GM21423 (cell line): ENCODE measurements around the gene RGPD8.
A peak's percentile ranks its signal among the peaks of the same experiment; 100 is the strongest.
"Not testable (repeated sequence)": the region's sequence is repeated elsewhere in the genome, so short reads cannot be mapped to it uniquely, and the experiment has no call there.

Source experiments
- ATAC-seq: cut with Tn5 transposase; IDR thresholded peaks from one replicate; pipeline ENCODE4 v1.9.1; 2021; ENCODE audit warnings: mild to moderate bottlenecking, moderate library complexity; ENCODE audit not compliant: unreplicated experiment

Gene RGPD8

DNA sequence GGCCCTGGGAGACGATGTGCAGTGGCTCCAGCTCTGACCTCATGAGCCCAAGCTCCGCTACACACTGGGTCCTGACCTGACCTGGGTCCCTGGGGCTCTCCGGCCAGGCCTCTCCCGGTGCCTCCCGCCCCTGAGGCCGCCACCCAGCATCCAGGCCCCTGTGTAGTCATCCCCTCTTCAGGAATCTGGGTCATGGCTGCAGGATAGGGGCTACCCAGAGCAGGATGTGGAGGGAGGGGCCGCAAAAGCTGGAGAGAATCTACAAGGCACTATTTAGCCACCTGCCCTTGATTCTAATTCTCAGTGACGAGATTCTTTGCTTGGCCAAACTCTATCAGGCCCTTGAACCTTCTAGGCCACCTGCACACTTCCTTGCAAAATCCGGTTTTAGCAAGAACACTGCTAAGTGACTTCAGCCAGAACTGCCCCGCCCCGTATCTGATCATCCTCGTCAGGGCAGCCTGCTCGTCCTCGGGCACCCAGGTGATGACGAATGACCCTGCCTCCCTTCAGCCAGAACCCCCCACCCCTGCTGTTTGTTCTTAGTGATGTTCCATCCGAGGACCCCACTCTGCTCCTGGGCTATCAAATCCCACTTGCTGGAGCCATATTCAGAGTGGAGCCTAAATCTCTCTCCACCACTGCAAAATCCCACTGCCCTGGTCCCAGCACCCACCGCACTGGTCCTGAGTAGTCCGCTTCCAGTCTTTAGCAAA lies 2.4 kb upstream of the RGPD8 start:
- not testable (repeated sequence) for ATAC-seq

DNA sequence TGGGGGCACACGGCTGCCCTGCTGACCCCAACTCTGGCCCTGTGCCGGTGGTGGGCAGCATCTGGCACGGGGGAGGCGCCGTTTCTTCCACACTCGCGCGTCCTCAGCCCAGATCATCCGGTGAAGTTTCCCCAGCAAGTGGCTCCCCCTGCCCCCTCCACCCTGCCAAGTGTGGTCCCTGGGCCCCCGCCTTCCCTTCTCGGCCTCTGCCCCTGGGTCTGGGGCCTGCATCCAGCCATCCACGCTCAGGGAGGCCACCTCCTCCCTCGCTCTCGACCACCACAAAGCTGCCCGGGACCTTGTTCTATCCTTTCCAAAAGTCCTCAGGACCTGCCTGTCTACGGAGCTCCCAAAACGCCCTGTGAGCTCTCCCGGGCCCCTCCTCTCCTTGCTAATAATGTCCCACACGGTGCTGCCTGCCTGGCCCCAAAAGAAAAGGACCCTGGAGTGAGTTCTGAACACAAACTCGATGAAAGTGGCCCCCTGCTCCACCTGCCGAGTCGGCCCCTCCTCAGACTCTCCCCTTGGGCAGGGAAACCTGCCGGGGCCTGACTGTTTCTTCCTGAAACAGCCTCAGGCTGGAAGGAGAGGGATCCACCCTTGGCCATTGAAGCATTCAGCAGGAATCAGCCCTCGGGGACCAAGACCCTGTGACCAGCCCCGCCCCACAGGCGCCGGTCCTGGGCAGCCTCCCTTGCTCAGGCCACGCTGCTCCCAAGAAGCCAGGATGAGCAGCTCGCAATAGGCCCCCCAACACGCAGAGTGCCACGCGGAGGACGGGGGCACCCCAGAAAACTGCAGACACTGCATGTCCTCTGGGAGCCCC lies 1.7 kb upstream of the RGPD8 start:
- ATAC-seq: not testable (repeated sequence)

DNA sequence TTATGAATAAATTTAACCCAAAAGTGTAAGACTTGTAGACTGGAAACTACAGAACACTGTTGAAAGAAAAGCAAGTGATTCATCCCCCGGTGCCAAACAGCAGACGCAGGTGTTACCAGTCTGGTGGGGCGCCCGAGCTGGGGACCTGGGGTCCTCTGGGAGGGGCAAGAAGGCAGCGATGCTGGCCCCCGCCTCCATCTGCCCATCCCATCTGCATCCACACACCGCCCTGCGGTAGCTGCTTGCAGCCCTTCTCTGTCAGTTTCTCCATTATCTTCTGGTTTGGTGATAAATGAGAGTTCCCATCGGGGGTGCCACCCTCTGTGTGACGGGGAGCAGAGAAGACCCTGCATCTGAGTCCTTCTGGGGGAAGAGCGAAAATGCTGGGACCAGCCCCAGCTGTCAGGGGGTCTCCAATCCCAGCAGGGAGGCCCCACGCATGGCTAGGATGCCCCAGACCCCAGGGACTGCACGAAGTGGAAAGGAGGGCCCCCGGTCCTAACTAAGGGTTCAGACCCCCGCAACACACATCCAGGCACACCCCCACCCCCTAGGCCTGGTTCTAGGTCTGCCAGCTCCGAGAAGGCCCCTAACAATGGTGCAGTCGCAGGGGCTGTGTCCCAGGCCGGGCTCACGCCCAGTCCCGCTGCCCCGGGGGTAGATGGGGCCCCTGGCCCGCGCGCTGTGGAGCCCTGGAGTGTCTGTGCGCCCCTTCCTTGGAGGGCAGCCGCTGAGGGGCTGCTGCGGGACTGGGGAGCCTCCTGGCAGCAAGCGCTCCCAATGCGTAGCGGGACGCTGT lies 686 bp upstream of the RGPD8 start:
- ATAC-seq: no peak

DNA sequence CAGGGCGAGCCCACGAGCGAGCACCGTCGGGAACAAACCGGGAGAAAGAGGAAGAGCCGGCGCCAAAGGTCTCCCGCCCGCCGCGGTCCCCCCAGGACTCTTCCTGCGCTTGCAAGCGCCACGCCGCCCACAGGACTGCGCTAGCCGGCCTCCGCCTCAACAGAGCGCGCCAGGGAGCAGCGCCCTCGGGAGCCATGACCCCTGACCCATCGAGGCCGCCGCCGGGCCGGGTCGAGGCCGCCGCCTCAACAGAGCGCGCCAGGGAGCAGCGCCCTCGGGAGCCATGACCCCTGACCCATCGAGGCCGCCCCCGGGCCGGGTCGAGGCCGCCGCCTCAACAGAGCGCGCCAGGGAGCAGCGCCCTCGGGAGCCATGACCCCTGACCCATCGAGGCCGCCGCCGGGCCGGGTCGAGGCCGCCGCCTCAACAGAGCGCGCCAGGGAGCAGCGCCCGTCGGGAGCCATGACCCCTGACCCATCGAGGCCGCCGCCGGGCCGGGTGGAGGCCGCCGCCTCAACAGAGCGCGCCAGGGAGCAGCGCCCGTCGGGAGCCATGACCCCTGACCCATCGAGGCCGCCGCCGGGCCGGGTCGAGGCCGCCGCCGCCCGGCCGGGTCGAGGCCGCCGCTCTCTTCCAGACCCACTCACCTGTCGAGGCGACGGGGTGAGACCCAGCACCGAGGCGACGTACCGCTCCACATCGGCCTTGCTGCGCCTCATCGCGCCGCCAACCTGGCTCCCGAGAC lies 538 bp downstream of the RGPD8 start:
- ATAC-seq: peak; percentile 27

DNA sequence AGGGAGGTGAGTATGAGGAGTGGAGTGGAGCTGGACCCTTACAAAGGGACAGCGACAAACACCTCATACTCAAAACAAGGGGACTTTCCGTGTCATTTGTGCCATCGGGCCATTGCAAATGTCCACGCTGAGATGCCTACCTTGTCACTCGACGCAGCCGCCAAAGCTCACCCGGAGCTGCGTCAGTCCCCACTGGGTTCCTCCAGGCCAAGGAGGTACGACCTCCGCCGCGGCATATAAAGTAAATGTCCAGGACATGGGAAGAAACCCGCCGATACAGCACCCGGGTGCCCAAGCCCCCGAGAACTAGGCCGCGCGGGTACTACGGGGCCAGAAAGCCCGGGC lies 1.1 kb downstream of the RGPD8 start:
- not testable (repeated sequence) for ATAC-seq

DNA sequence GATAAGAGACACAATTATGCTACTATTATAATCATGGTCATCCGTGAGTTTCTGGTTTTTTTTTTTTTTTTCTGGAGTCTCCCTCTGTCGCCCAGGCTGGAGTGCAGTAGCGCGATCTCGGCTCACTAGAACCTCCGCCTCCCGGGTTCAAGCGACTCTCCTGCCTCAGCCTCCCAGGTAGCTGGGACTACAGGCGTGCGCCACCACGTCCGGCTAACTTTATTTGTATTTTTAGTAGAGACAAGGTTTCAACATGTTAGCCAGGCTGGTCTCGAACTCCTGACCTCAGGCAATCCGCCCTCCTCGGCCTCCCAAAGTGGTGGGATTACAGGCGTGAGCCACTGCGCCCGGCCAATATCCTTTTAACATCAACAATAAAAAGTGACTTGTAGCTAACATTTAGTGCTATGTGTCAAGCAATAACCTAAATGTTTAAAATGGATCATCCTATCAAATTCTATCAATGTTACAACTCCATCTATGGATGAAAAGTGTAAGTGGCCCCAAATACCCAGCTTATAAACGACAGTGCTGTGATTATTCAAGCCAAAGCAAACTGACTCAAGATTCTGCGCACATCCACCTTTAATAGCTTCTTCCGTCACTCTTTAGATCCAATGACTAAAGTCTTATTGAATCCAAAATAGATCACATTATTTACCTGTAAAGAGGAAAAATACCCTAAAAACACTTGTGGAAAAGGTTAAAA lies 1.7 kb downstream of the RGPD8 start:
- ATAC-seq: not testable (repeated sequence)

DNA sequence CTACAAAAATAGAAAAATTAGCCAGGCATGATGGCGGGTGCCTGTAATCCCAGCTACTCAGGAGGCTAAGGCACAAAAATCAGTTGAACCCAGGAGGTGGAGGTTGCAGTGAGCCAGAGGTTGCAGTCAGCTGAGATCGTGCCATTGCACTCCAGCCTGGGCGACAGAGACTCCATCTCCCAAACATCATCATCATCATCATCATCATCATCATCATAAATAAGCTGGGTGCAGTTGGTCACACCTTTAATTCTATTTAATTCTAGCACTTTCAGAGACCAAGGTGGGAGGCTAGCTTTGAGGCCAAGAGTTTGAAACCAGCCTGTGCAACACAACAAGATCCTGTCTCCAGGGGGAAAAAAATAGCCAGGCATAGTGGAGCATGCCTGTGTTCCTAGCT lies 8.9 kb downstream of the RGPD8 start:
- not testable (repeated sequence) for ATAC-seq

DNA sequence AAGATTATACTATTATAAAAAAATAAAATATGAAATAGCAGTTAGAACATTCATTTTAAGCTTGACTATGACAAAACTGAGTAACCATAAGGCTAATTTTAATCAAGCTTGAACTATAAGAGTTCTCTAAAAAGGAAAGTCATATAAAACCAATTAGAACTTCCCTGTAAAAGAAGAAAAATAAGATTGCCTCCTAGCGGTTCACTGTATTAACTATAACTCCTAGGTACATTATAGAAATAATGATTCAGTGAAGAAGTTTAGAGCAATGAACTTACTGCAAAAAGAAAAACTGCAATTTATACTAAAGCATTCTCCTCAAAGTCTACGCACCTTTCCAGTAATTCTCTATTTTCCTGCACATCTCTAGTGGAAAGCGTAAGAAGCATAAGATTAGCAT lies 16.6 kb downstream of the RGPD8 start:
- not testable (repeated sequence) for ATAC-seq

DNA sequence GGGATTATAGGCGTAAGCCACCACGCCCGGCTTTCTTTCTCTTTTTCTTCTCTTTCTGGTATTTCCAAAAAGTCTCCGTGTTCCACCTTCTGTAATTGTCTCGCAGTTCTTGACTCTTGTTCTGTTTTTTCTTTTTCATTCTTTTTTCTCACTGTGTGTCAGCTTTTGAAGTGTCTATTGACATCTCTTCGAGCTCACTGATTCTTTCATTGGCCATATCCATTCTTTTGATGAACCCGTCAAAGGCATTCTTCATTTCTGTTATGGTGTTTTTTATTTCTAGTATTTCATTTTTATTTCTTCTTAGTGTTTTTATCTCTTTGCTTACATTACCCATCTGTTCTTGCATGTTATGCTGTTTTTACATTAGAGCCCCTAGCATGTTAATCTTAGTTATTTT lies 73.4 kb downstream of the RGPD8 start:
- ATAC-seq: not testable (repeated sequence)

DNA sequence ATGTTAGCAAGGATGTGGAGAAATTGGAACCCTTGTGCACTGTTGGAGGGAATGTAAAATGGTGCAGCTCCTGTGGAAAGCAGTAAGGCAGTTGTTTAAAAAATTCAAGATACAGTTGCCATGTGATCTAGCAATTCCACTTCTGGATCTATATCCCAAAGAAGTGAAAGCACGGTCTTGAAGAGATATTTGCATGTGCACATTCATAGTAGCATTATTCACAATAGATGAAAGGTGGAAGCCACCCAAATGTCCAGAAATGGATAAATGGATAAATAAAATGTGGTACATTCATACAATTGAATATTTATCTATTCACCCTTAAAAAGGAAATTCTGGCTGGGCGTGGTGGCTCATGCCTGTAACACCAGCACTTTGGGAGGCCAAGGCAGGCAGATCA lies 79.1 kb downstream of the RGPD8 start:
- not testable (repeated sequence) for ATAC-seq

DNA sequence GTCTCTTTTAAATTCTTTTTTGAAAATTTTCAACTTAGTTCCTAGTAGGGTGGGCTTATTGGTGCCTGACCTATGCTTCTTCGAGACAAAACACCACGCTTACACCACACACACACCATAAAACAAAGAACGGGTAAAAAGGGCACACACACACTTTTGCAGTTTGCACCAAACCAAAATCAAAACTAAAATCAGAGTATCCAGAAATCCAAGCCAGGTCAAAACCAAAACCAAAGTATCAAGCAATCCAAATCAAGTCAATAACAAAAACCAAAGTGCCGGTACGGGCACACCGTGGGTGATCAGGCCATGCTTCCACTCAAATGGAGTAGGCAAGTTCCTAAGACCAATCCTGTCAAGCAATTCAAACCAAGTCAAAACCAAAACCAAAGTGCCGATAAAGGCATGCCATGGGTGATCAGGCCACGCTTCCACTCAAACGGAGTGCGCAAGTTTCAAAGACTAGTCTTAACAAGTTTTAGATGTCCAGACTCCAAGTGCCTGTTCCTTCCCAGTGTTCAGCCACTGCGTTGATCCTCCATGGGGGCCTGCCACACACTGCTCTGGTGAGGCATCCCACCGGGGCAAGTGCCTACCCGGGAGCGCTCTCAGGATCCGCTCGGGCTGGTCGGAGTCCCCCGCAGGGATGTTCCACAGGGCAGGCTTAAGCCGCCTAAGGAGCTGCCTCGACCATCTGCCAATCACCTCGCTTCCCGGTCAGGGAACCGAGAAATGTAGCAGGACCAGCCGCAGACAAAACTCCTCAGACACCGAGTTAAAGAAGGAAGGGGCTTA lies 80.4 kb downstream of the RGPD8 start:
- ATAC-seq: not testable (repeated sequence)

DNA sequence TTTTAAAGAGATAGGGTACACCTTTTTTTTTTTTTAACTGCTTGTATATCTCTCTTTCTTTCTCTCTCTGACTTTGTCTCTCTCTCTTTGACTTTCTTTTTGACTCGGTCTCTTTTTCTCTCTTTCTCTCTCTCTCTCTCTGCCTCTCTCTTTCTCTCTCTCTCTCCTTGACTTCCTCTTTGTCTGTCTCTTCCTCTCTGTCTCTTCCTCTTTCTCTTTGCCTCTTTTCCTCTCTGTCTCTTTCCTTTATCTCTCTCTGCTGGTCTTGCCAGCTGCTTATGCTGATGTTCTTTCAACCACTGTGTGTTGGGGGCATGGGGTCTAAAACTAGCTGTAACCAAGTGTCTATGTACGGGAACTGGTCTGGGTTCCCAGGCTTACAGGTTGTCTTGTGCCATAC lies 81.2 kb downstream of the RGPD8 start:
- not testable (repeated sequence) for ATAC-seq

DNA sequence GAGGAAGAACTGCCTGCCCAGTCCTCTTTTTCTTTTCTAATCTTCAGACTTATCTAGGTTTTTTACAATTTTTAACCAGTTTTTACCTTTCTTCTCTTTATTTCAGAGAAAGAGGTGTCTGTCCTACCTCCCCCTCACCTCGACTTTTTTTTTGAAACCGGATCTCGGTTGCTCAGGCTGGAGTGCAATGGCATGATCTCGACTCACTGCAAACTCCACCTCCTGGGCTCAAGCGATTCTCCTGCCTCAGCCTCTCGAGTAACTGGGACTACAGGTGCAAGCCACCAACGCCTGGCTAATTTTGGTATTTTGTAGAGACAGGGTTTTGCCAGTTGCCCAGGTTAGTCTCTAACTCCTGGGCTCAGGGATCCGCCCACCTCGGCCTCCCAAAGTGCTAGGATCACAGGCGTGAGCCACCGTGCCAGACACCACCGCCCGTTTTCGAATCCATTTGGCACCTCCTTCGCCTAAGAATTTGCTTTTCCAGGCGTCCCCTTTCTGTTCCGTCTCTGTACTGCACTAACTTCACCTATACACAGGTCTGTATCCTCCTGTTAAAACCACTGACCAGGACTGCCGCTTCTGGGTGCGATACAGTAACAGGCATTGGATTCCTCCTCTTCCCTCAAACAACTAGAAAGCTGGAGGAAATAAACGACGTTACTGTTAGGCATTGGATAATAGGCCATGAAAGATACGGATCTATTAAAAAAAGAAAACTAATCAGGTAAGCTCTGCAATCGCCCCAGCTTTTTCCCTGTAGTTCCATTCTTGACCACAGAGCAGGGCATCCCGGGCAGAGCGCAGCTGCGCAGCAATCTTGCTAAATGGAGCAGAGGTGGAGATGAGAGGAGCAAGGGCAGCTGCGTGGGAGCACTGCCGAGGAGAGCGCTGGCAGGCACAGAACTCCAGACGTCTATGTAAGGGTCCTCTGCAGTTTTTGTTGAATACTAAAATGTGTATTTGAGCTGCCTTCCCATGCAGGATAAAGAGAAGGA lies 88.1 kb downstream of the RGPD8 start:
- ATAC-seq: no peak

DNA sequence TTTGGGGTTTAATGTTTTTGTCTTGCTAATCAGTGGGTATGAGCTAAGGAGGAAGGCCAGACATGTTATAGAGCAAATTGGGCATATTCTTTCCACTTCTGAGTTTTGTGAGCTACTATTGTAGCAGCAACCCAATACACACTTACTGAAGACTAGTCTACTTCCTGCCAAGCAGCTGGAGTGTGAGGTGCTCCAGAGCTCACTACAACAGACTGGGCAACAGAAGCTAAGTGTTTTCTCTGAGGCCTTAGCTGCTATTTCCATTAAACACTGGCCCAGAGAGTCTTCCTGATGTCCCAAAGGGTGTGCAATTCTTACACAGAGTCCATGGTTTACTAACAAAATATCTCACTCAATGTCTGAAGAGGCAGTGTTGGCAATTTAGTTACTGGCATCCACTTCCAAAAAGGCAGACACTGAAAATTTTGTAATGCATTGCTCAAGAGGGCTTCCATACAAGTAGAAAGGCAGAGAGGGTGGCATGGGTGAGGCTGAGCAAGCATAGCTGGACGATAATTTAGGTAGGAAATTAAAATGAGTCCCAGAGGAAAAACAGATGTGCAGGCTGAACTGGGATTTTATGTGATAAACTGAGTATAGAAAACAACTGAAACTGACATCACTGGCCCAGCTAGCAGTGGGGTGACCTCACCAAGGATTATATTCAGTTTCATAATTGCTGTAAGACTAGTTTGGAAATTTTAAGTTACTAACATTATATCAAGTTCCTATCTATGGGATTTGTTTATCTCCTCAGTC lies 89.4 kb downstream of the RGPD8 start:
- ATAC-seq: no peak

DNA sequence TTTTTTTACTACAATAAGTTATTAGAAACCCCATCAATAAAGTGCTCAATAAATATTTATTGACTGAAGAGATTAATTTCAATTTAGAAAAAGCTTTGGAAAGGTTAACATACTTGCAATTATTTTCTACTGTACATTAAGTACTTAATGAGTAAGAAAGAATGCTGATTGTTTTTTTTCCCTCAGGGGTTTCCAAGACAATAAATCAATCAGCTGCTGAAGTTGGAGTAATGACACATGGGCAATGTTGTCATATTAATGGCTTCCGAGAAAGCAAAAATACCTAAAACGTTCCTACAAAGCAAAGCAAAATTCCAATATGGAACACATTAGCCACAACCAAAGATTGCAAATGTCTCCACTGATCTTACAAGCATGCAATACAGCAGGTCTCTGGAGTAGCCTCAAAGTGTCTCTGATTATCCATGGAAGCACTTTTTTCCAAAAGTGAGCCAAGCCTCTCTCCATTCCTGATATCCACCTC lies 91.3 kb downstream of the RGPD8 start:
- ATAC-seq: no peak

DNA sequence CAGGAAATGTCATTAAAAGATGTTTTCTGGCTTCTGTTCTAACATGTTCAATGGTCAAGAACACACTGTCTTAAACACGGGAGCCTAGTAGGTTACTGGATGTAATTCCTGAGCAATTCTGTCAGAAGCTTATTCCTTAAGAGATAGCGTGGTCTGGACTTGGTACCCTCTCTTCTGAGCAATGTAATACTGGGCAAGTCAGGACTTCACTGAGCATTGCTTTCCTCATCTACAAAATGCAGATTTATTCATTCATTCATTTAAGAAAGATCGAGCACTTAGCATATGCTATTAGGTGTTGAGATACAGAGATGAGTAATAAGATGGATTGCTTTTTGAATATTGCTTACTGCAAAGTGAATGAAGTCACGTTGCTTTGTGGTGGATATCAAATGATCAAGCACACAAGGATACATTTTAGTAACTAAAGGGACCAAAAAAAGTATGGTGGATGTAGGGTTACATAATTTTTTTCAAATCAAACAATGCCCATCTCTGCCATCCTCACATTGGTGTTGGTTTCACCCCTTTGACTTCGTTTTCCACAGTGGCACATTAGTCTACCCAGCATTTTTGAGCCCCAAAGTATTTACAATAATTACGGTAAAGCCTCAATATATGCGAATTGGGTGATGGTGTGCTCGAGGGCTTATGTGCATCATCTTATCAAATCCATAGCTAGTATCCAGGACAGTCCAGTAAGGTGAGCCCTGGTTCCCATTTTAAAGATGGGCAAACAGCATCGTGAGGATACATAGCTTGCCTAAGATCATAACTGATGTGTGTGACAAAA lies 92.8 kb downstream of the RGPD8 start:
- no peak for ATAC-seq

DNA sequence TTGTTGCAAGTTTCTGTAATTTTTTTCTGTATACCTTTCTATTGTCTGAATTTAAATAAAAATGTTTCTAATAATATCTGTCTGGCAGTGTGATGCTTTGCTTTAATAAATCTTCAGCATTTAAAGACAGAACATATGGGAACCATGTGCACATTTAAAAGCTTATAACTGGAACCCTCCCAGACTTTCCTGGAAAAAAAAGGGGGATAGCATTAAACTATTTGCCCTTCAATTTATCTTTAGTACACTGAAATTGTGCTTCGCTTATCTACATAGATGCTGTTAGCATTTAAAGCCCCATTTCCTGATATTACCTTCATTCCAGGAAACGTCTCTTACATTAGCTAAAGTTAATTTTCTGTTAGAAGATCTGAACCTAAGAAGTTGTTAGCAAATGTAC lies 93.5 kb downstream of the RGPD8 start:
- no peak for ATAC-seq
